H9 (cell line): ENCODE results near the gene SSX2IP. TPM values are rescaled to one million over a fixed set of nuclear protein-coding genes. Genes with fewer than 3 reads are reported as not detected.

Experiments used
- DNase-seq: peaks from one replicate; pipeline ENCODE4 v3.0.0-alpha.2; 2017
- H2AFZ ChIP-seq: one replicate; pipeline ENCODE4 v1.6.1; 2013; ENCODE audit warnings: mild to moderate bottlenecking, low read length, control low read depth, moderate library complexity
- H2AK5ac ChIP-seq: 2 replicates; pipeline ENCODE4 v1.6.1; 2013; ENCODE audit warnings: low read length, control low read depth, mixed read lengths; ENCODE audit not compliant: insufficient read length
- H2BK120ac ChIP-seq: one replicate; pipeline ENCODE4 v1.6.1; 2013; ENCODE audit warnings: low read depth, mild to moderate bottlenecking, low read length, control low read depth, inconsistent platforms; ENCODE audit not compliant: poor library complexity, severe bottlenecking
- H2BK12ac ChIP-seq: 2 replicates; pipeline ENCODE4 v1.6.1; 2013; ENCODE audit warnings: low read length, control low read depth, mixed read lengths, low read depth; ENCODE audit not compliant: insufficient read length
- H2BK15ac ChIP-seq: 2 replicates; pipeline ENCODE4 v1.6.1; 2013; ENCODE audit warnings: low read depth, low read length, control low read depth
- H2BK20ac ChIP-seq: one replicate; pipeline ENCODE4 v1.6.1; 2013; ENCODE audit warnings: low read depth, mild to moderate bottlenecking, low read length, control low read depth, inconsistent platforms; ENCODE audit not compliant: poor library complexity, severe bottlenecking
- H2BK5ac ChIP-seq: 2 replicates; pipeline ENCODE4 v1.6.1; 2013; ENCODE audit warnings: low read length, control low read depth, mixed read lengths; ENCODE audit not compliant: insufficient read length
- H3K14ac ChIP-seq: 2 replicates; pipeline ENCODE4 v1.6.1; 2013; ENCODE audit warnings: low read length, control low read depth; ENCODE audit not compliant: insufficient read depth
- H3K18ac ChIP-seq: 2 replicates; pipeline ENCODE4 v1.6.1; 2013; ENCODE audit warnings: low read depth, mild to moderate bottlenecking, mixed read lengths, low read length, control low read depth; ENCODE audit not compliant: insufficient read length
- H3K23ac ChIP-seq: 2 replicates; pipeline ENCODE4 v1.6.1; 2013; ENCODE audit warnings: low read length, control low read depth, mixed read lengths, low read depth; ENCODE audit not compliant: insufficient read length
- H3K23me2 ChIP-seq: 2 replicates; pipeline ENCODE4 v1.6.1; 2013; ENCODE audit warnings: low read depth, mild to moderate bottlenecking, mixed read lengths, low read length, control low read depth; ENCODE audit not compliant: insufficient read length, poor library complexity, severe bottlenecking
- H3K27ac ChIP-seq: 2 replicates; pipeline ENCODE4 v1.5.1; 2013; ENCODE audit warnings: low read length, control low read depth, mixed read lengths, low read depth; ENCODE audit not compliant: insufficient read length
- H3K27me3 ChIP-seq: 2 replicates; pipeline ENCODE4 v1.6.1; 2013; ENCODE audit warnings: low read length, control low read depth, inconsistent platforms; ENCODE audit not compliant: insufficient read depth
- H3K4ac ChIP-seq: 2 replicates; pipeline ENCODE4 v1.6.1; 2013; ENCODE audit warnings: low read depth, mild to moderate bottlenecking, control low read depth, inconsistent platforms, low read length, moderate library complexity
- H3K4me1 ChIP-seq: 2 replicates; pipeline ENCODE4 v1.6.1; 2013; ENCODE audit warnings: low read length, control low read depth, inconsistent platforms; ENCODE audit not compliant: insufficient read depth
- H3K4me2 ChIP-seq: 2 replicates; pipeline ENCODE4 v1.6.1; 2013; ENCODE audit warnings: low read length, control low read depth, mixed read lengths; ENCODE audit not compliant: insufficient read length, insufficient read depth
- H3K56ac ChIP-seq: 2 replicates; pipeline ENCODE4 v1.6.1; 2013; ENCODE audit warnings: low read depth, mild to moderate bottlenecking, mixed read lengths, low read length, control low read depth; ENCODE audit not compliant: insufficient read length
- H3K79me1 ChIP-seq: 2 replicates; pipeline ENCODE4 v1.6.1; 2013; ENCODE audit warnings: low read depth, mild to moderate bottlenecking, moderate library complexity, low read length, control low read depth, inconsistent platforms; ENCODE audit not compliant: insufficient read depth, poor library complexity, severe bottlenecking
- H3K79me2 ChIP-seq: 2 replicates; pipeline ENCODE4 v1.6.1; 2013; ENCODE audit warnings: low read length, control low read depth, inconsistent platforms; ENCODE audit not compliant: insufficient read depth
- H3K9ac ChIP-seq: 2 replicates; pipeline ENCODE4 v1.6.1; 2013; ENCODE audit warnings: low read length, control low read depth, mixed read lengths; ENCODE audit not compliant: insufficient read length; ENCODE audit errors: extremely low read depth
- H3K9me3 ChIP-seq: one replicate; pipeline ENCODE4 v1.6.1; 2013; ENCODE audit warnings: low read depth, low read length, inconsistent platforms; ENCODE audit not compliant: control insufficient read depth
- H3T11ph ChIP-seq: one replicate; pipeline ENCODE4 v1.6.1; 2013; ENCODE audit warnings: mild to moderate bottlenecking, low read length, control low read depth, inconsistent platforms
- H4K20me1 ChIP-seq: one replicate; pipeline ENCODE4 v1.6.1; 2013; ENCODE audit not compliant: control insufficient read depth, insufficient read length, insufficient read depth
- H4K5ac ChIP-seq: 2 replicates; pipeline ENCODE4 v1.6.1; 2013; ENCODE audit warnings: low read depth, mild to moderate bottlenecking, mixed read lengths, low read length, control low read depth; ENCODE audit not compliant: insufficient read length
- H4K8ac ChIP-seq: replicated peaks from 2 replicates; pipeline ENCODE4 v1.6.1; 2013; ENCODE audit warnings: low read length, control low read depth, mixed read lengths, low read depth; ENCODE audit not compliant: insufficient read length
- H4K91ac ChIP-seq: 2 replicates; pipeline ENCODE4 v1.6.1; 2013; ENCODE audit warnings: low read depth, mild to moderate bottlenecking, moderate library complexity, mixed read lengths, low read length, control low read depth; ENCODE audit not compliant: insufficient read length
- H3K27ac Mint-ChIP-seq, 3 experiments: 2 replicates in 2 of 3; 3 replicates in 1 of 3; pipeline ENCODE4 v1.8.0; 2020 to 2021; ENCODE audit warnings: mixed read lengths in 3 of 3, mild to moderate bottlenecking in 1 of 3, moderate library complexity in 1 of 3
- H3K27me3 Mint-ChIP-seq: 2 replicates; pipeline ENCODE4 v1.8.0; 2021; ENCODE audit warnings: low read depth, mild to moderate bottlenecking, moderate library complexity, mixed read lengths
- H3K36me3 Mint-ChIP-seq, 3 experiments: 2 replicates in 2 of 3; 3 replicates in 1 of 3; pipeline ENCODE4 v1.8.0; 2020 to 2021; ENCODE audit warnings: low read depth in 3 of 3, mixed read lengths in 3 of 3; ENCODE audit not compliant: insufficient read depth in 1 of 3
- H3K4me1 Mint-ChIP-seq, 2 experiments: 2 replicates each; pipeline ENCODE4 v1.8.0; 2020; ENCODE audit warnings: mixed read lengths in 2 of 2
- H3K4me3 Mint-ChIP-seq, 2 experiments: 2 replicates in 1 of 2; 3 replicates in 1 of 2; pipeline ENCODE4 v1.8.0; 2020 to 2021; ENCODE audit warnings: mild to moderate bottlenecking in 2 of 2, mixed read lengths in 2 of 2, moderate library complexity in 1 of 2
- H3K9me3 Mint-ChIP-seq, 2 experiments: 2 replicates in 1 of 2; 3 replicates in 1 of 2; pipeline ENCODE4 v1.8.0; 2020; ENCODE audit warnings: mild to moderate bottlenecking in 2 of 2, mixed read lengths in 2 of 2, moderate library complexity in 1 of 2
- CTCF ChIP-seq: fragments of 200-600 bp; sonication (generic); conservative IDR thresholded peaks from 3 replicates; pipeline ENCODE4 v1.8.0; 2021; ENCODE audit warnings: antibody characterized with exemption, mild to moderate bottlenecking
- WGBS: extraction: QIAGEN DNeasy Blood & Tissue Kit; methylation state at CpG from one replicate; pipeline ENCODE4 v1.1.7; 2013; ENCODE audit warnings: missing lambda C conversion rate, low lambda C conversion rate, mixed read lengths; ENCODE audit not compliant: insufficient read length; ENCODE audit errors: extremely low coverage; 5-methylcytosine and 5-hydroxymethylcytosine counted together
- total RNA-seq: library from RNA; stranded (reverse); gene quantifications from 2 replicates; pipeline ENCODE4 v1.2.1, GENCODE V29; 2021

The SSX2IP gene
- total RNA-seq, 1 experiment from 2014 or later = 19.6 TPM

- Mint-ChIP-seq H3K4me3 (no peak overlapping the region), H3K36me3 (peaks cover 0 to 6% (median 3%) of the 10 kb centered on the region in 3 experiments; a peak in 3 of 7 replicates), H3K27me3 (no peaks in the 10 kb centered on the region), H3K4me1 (peaks cover 26 to 31% of the 10 kb centered on the region in 2 experiments), H3K9me3 (no peaks in the 10 kb centered on the region), H3K27ac (no peak overlapping the region; a peak in 1 of 7 replicates)
- no peak overlapping the region for H2BK12ac ChIP-seq
- no peak overlapping the region for H3K14ac ChIP-seq
- no peak overlapping the region for H2AK5ac ChIP-seq
- peaks cover 3% of the 10 kb centered on the region for H4K20me1 ChIP-seq
- H4K91ac ChIP-seq = no peak overlapping the region
- no peak overlapping the region for H3K23ac ChIP-seq
- no peaks in the 10 kb centered on the region for H3K27me3 ChIP-seq
- peaks cover 3% of the 10 kb centered on the region for H3K79me1 ChIP-seq
- no peak overlapping the region for H3K18ac ChIP-seq
- no peak overlapping the region for H2BK5ac ChIP-seq
- peaks cover 13% of the 10 kb centered on the region; the same call in 1 of the 2 replicates for H3K79me2 ChIP-seq
- no peak for DNase-seq
- H4K5ac ChIP-seq = no peak overlapping the region
- H3K4ac ChIP-seq = no peak overlapping the region
- no peak overlapping the region for H3K56ac ChIP-seq
- no peak overlapping the region for H3K27ac ChIP-seq
- H3K9me3 ChIP-seq = no peaks in the 10 kb centered on the region
- no peak overlapping the region for H2BK20ac ChIP-seq
- no peak overlapping the region for H3T11ph ChIP-seq
- H3K4me1 ChIP-seq = peaks cover 7% of the 10 kb centered on the region; the same call in 1 of the 2 replicates
- TF ChIP-seq CTCF = no peak
- no peak overlapping the region for H3K4me2 ChIP-seq
- no CpG with 5 or more reads among the region's 1 CpG for WGBS
- no peak overlapping the region for H2BK120ac ChIP-seq
- peaks cover 4% of the 10 kb centered on the region for H3K23me2 ChIP-seq
- no peak overlapping the region for H4K8ac ChIP-seq
- no peak overlapping the region for H3K9ac ChIP-seq
- no peak overlapping the region for H2BK15ac ChIP-seq
- no peak overlapping the region for H2AFZ ChIP-seq
Measured at GRCh38 chr1:84686223-84686622, 4.0 kb downstream of the SSX2IP start.
